Right atrium auricular region (tissue), 2 donors: Measurements from ENCODE around the gene CROCC. TPM values are rescaled to one million over a fixed set of nuclear protein-coding genes. Genes with fewer than 3 reads are reported as not detected.
A peak's percentile ranks its signal among the peaks of the same experiment; 100 is the strongest.
"Not testable (repeated sequence)": the region's sequence is repeated elsewhere in the genome, so short reads cannot be mapped to it uniquely, and the experiment has no call there.

Experiments used
- DNase-seq: peaks from one replicate; pipeline ENCODE4 v3.0.0-alpha.2; 2019; ENCODE audit warnings: low spot score
- H3K27ac ChIP-seq, 2 donors: fragments of 200-600 bp; sonication (generic); 1 replicate in 1 of 2; 2 replicates in 1 of 2; pipeline ENCODE4 v1.5.1; 2016 to 2019
- H3K27me3 ChIP-seq, 2 donors: fragments of 200-600 bp; sonication (generic); one replicate each; pipeline versions ENCODE4 v1.5.1 to v1.6.0; 2017 to 2019
- H3K36me3 ChIP-seq: fragments of 200-600 bp; sonication (generic); one replicate; pipeline ENCODE4 v1.5.1; 2016
- H3K4me1 ChIP-seq, 2 donors: fragments of 200-600 bp; sonication (generic); one replicate each; pipeline versions ENCODE4 v1.5.1 to v1.6.0; 2017 to 2019
- H3K4me3 ChIP-seq, 2 donors: fragments of 200-600 bp; sonication (generic); 1 replicate in 1 of 2; 2 replicates in 1 of 2; pipeline ENCODE4 v1.5.1; 2017 to 2019; ENCODE audit warnings: mild to moderate bottlenecking in 1 of 2, moderate library complexity in 1 of 2
- H3K9me3 ChIP-seq, 2 donors: fragments of 200-600 bp; sonication (generic); one replicate each; pipeline ENCODE4 v1.5.1; 2019
- CTCF ChIP-seq, 2 donors: fragments of 200-600 bp; sonication (generic); IDR thresholded peaks; one replicate each; pipeline ENCODE4 v1.5.1; 2019; ENCODE audit warnings: antibody characterized with exemption in 2 of 2
- total RNA-seq, 2 donors: library from RNA; depleted of rRNA; stranded (reverse); fragments of >200 nt; gene quantifications; one replicate each; pipeline ENCODE4 v1.1.0, GENCODE V29; 2016

CROCC gene
- total RNA-seq, 2 donors from 2014 or later = 10.0 to 11.7 TPM

- Histone ChIP-seq H3K36me3 (peaks cover 10% of the 10 kb centered on the region), H3K9me3 (no peaks in the 10 kb centered on the region), H3K27ac (no peak overlapping the region), H3K4me3 (peak overlapping the region in 1 of 2 donors; percentile 42), H3K4me1 (peaks cover 0 to 13% of the 10 kb centered on the region in 2 donors), H3K27me3 (no peaks in the 10 kb centered on the region)
- TF ChIP-seq CTCF (IDR thresholded peaks at IDR 0.05) = no peak
- no peak for DNase-seq
Observed at GRCh38 chr1:16961297-16962133, 39.8 kb downstream of the CROCC start.

GRCh38 chr1:16964169-16964568, 42.4 kb downstream of the CROCC start:
- not testable (repeated sequence) for H3K27me3 ChIP-seq, H3K9me3 ChIP-seq, H3K4me3 ChIP-seq, DNase-seq, H3K27ac ChIP-seq
- Histone ChIP-seq H3K36me3 (peaks cover 11% of the 10 kb centered on the region), H3K4me1 (peaks cover 0 to 27% of the 10 kb centered on the region in 2 donors)

GRCh38 chr1:16965486-16966067, 43.8 kb downstream of the CROCC start:
- Histone ChIP-seq H3K27ac (no peak overlapping the region), H3K4me3 (no peak overlapping the region), H3K27me3 (no peaks in the 10 kb centered on the region), H3K4me1 (peaks cover 0 to 25% of the 10 kb centered on the region in 2 donors), H3K9me3 (no peaks in the 10 kb centered on the region), H3K36me3 (peaks cover 11% of the 10 kb centered on the region)
- no peak for DNase-seq
- TF ChIP-seq CTCF (IDR thresholded peaks at IDR 0.05) = no peak

- no peak for TF ChIP-seq CTCF (IDR thresholded peaks at IDR 0.05)
- H3K9me3 ChIP-seq = no peaks in the 10 kb centered on the region
- peaks cover 11% of the 10 kb centered on the region for H3K36me3 ChIP-seq
- H3K4me1 ChIP-seq = peaks cover 0 to 19% of the 10 kb centered on the region in 2 donors
- no peak overlapping the region for H3K4me3 ChIP-seq
- no peaks in the 10 kb centered on the region for H3K27me3 ChIP-seq
- no peak for DNase-seq
- H3K27ac ChIP-seq = no peak overlapping the region
Observed at GRCh38 chr1:16966282-16966681, 44.6 kb downstream of the CROCC start.

- TF ChIP-seq CTCF (IDR thresholded peaks at IDR 0.05) = no peak
- DNase-seq = no peak
Observed at GRCh38 chr1:16967095-16967575, 45.4 kb downstream of the CROCC start.

GRCh38 chr1:16967962-16968361, 46.2 kb downstream of the CROCC start:
- Histone ChIP-seq H3K36me3 (peaks cover 11% of the 10 kb centered on the region), H3K4me3 (no peak overlapping the region), H3K4me1 (peaks cover 0 to 18% of the 10 kb centered on the region in 2 donors), H3K27me3 (no peaks in the 10 kb centered on the region), H3K27ac (no peak overlapping the region), H3K9me3 (no peaks in the 10 kb centered on the region)
- no peak for DNase-seq
- TF ChIP-seq CTCF (IDR thresholded peaks at IDR 0.05) = no peak

More at GRCh38 chr1:16967095-16967575, 45.4 kb downstream of the CROCC start:
- Histone ChIP-seq H3K27ac (peak overlapping the region; percentile 26 to 27), H3K9me3 (no peaks in the 10 kb centered on the region), H3K4me1 (peaks cover 0 to 18% of the 10 kb centered on the region in 2 donors), H3K36me3 (peaks cover 11% of the 10 kb centered on the region), H3K27me3 (no peaks in the 10 kb centered on the region), H3K4me3 (no peak overlapping the region)
